NCI-H1417 treated with DMSO at 0.1 percent for 48 hours (cell line): ENCODE data around the gene DOC2A.

Experiments used
- DNase-seq: peaks from one replicate; lab custom pipeline; 2025; lab: John Stamatoyannopoulos, UW

DOC2A gene

GRCh38 chr16:29989111-29989858 is 21.5 kb downstream of the DOC2A start:
- no peak for DNase-seq

GRCh38 chr16:29988346-29989075 is 22.3 kb downstream of the DOC2A start:
- no peak for DNase-seq

GRCh38 chr16:29987371-29988085 is 23.3 kb downstream of the DOC2A start:
- no peak for DNase-seq

GRCh38 chr16:29986931-29987330 is 23.9 kb downstream of the DOC2A start:
- no peak for DNase-seq

GRCh38 chr16:29986231-29986630 is 24.6 kb downstream of the DOC2A start:
- DNase-seq: no peak

- no peak for DNase-seq
Measured at GRCh38 chr16:29985271-29985811, 25.5 kb downstream of the DOC2A start.

GRCh38 chr16:29984764-29985147 is 26.1 kb downstream of the DOC2A start:
- no peak for DNase-seq

GRCh38 chr16:29984137-29984763 is 26.6 kb downstream of the DOC2A start:
- DNase-seq: no peak

- DNase-seq: no peak
Measured at GRCh38 chr16:29983420-29984136, 27.2 kb downstream of the DOC2A start.

- no peak for DNase-seq
Measured at GRCh38 chr16:29982560-29983419, 28.0 kb downstream of the DOC2A start.

GRCh38 chr16:29978564-29979270 is 32.1 kb downstream of the DOC2A start:
- no peak for DNase-seq

GRCh38 chr16:29978081-29978480 is 32.7 kb downstream of the DOC2A start:
- no peak for DNase-seq

- DNase-seq: no peak
Measured at GRCh38 chr16:29977063-29977825, 33.6 kb downstream of the DOC2A start.

GRCh38 chr16:29975811-29976511 is 34.9 kb downstream of the DOC2A start:
- no peak for DNase-seq

- DNase-seq: no peak
Measured at GRCh38 chr16:29975134-29975538, 35.7 kb downstream of the DOC2A start.

GRCh38 chr16:29974291-29975133 is 36.3 kb downstream of the DOC2A start:
- DNase-seq: no peak
